Activated CD8-positive, alpha-beta T cell treated with anti-CD3 and anti-CD28 coated beads for 36 hours (primary cell): ENCODE results near the gene ASB16. TPM values are rescaled to one million over a fixed set of nuclear protein-coding genes. Genes with fewer than 3 reads are reported as not detected.

Source experiments
- ATAC-seq: fragments of 200-7000 bp; cut with Tn5 transposase; one replicate; pipeline ENCODE4 v1.10.0; 2021; ENCODE audit warnings: mild to moderate bottlenecking, moderate library complexity
- CTCF ChIA-PET: fragments of 350-600 bp; sonication (Branson Sonifier 250); formaldehyde crosslinking; loops from one replicate; lab custom pipeline; 2021; ENCODE audit warnings: antibody characterized with exemption; lab: Charles Lee
- POLR2A ChIA-PET: fragments of 350-600 bp; sonication (Branson Sonifier 250); formaldehyde crosslinking; loops from one replicate; lab custom pipeline; 2021; ENCODE audit warnings: antibody characterized with exemption; lab: Charles Lee
- DNase-seq: peaks from one replicate; pipeline ENCODE4 v3.0.0-alpha.2; 2020
- H3K27ac Mint-ChIP-seq: one replicate; pipeline ENCODE4 v1.8.0; 2021; ENCODE audit warnings: mild to moderate bottlenecking, mixed read lengths
- H3K27me3 Mint-ChIP-seq: one replicate; pipeline ENCODE4 v1.8.0; 2021; ENCODE audit warnings: mixed read lengths
- H3K36me3 Mint-ChIP-seq: one replicate; pipeline ENCODE4 v1.8.0; 2021; ENCODE audit warnings: low read depth, mixed read lengths
- H3K4me1 Mint-ChIP-seq: one replicate; pipeline ENCODE4 v1.8.0; 2021; ENCODE audit warnings: low read depth, mixed read lengths
- H3K4me3 Mint-ChIP-seq: one replicate; pipeline ENCODE4 v1.8.0; 2021; ENCODE audit warnings: mild to moderate bottlenecking, moderate library complexity, mixed read lengths
- H3K9me3 Mint-ChIP-seq: one replicate; pipeline ENCODE4 v1.8.0; 2021; ENCODE audit warnings: mixed read lengths
- CTCF ChIP-seq: fragments of 200-600 bp; IDR thresholded peaks from one replicate; pipeline ENCODE4 v1.8.0; 2022; ENCODE audit warnings: antibody characterized with exemption, mild to moderate bottlenecking
- intact Hi-C: fragments of 100-400 bp; cut with micrococcal nuclease; formaldehyde crosslinking; loops from one replicate; pipeline ENCODE4 v1.10.0; 2022
- total RNA-seq, 2 experiments: library from RNA; stranded (reverse); gene quantifications; one replicate each; pipeline ENCODE4 v1.2.3, GENCODE V29; 2021

ASB16 gene
- total RNA-seq, 2 experiments from 2014 or later = 0.18 to 0.27 TPM

DNA sequence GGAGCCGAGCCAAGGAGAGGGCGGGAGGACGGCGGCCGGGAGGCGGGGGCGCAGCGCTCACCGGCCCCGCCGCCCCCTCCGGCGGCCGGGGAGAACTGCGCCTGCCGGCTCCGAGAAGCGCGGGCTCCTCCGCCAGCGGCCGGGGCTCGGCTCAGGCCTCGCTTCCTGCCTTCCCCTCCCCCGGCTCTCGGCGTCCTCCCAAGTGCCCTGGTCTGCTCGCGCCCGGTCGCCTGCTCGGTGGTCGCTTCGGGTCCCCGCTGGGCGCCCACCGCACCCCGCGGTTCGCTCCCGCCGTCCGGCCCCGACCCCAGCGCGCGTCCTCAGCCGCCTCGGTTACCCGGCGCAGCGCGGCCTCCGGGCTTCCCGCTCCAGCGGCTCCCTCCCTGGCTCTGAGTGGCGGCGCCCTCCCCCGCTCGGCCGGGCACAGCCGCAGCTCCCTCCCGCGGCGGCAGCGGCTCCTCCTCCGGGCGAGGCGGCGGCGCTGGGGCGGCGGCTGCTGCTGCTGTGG, 48.7 kb downstream of the ASB16 start:
- ATAC-seq = peak; percentile 54
- no peak overlapping the region for H3K27ac Mint-ChIP-seq
- CTCF ChIA-PET = interaction anchor here (1.4 to 5.0 kb wide), 3 partner anchors 9 to 112 kb away, joined by 5 to 53 read pairs (median 8); no protein-coding TSS in a partner anchor

GRCh38 chr17:44219616-44220212, 49.2 kb downstream of the ASB16 start, which contains the start of gene UBTF:
Gene UBTF, minus strand, starts transcription at chr17:44219675. Its CDS starts 1,446 bp downstream, at chr17:44218229.
- H3K4me1 Mint-ChIP-seq = peaks cover 25% of the 10 kb centered on the region
- peaks cover 38% of the 10 kb centered on the region for H3K36me3 Mint-ChIP-seq
- peak within 1 kb of the TSS; percentile 96 for H3K4me3 Mint-ChIP-seq
- CTCF ChIA-PET = interaction anchor here (1.4 to 5.0 kb wide), 3 partner anchors 10 to 111 kb away, joined by 5 to 53 read pairs (median 8); no protein-coding TSS in a partner anchor
- intact Hi-C loops = loop anchor here (5.0 kb wide), 1 partner anchor 108 kb away; no protein-coding TSS in a partner anchor
- no peaks in the 10 kb centered on the region for H3K27me3 Mint-ChIP-seq
- peak within 1 kb of the TSS; percentile 98 for H3K27ac Mint-ChIP-seq
- POLR2A ChIA-PET = interaction anchor here (0.7 to 8.1 kb wide), 10 partner anchors 9 to 105 kb away, joined by 3 to 58 read pairs (median 14); partner anchors contain the start of genes ATXN7L3, SLC25A39 and TMUB2
- no peak for TF ChIP-seq CTCF
- no peaks in the 10 kb centered on the region for H3K9me3 Mint-ChIP-seq
- DNase-seq (peak; percentile 57), ATAC-seq (peak; percentile 6)

More for the DNA sequence above, 48.7 kb downstream of the ASB16 start:
- peak; percentile 77 for DNase-seq
- Mint-ChIP-seq H3K36me3 (peaks cover 44% of the 10 kb centered on the region), H3K9me3 (no peaks in the 10 kb centered on the region), H3K27me3 (no peaks in the 10 kb centered on the region), H3K4me1 (peaks cover 31% of the 10 kb centered on the region), H3K4me3 (peak overlapping the region; percentile 43)
- no peak for TF ChIP-seq CTCF
- intact Hi-C loops = loop anchor here (5.0 kb wide), 1 partner anchor 108 kb away; no protein-coding TSS in a partner anchor
- POLR2A ChIA-PET = interaction anchor here (0.7 to 8.1 kb wide), 9 partner anchors 8 to 106 kb away, joined by 3 to 58 read pairs (median 14); partner anchors contain the start of genes ATXN7L3, SLC25A39 and TMUB2

GRCh38 chr17:44220213-44221083, 49.9 kb downstream of the ASB16 start:
- H3K4me3 Mint-ChIP-seq = peak overlapping the region; percentile 86
- H3K36me3 Mint-ChIP-seq = peaks cover 31% of the 10 kb centered on the region
- ATAC-seq (peak; percentile 7), DNase-seq (peak; percentile 72)
- no peaks in the 10 kb centered on the region for H3K27me3 Mint-ChIP-seq
- POLR2A ChIA-PET = interaction anchor here (0.8 to 8.1 kb wide), 16 partner anchors 10 to 155 kb away, joined by 3 to 58 read pairs (median 9); partner anchors contain the start of genes ATXN7L3, SLC25A39 and TMUB2
- peaks cover 18% of the 10 kb centered on the region for H3K4me1 Mint-ChIP-seq
- CTCF ChIA-PET = interaction anchor here (1.2 to 5.0 kb wide), 8 partner anchors 11 to 134 kb away, joined by 3 to 53 read pairs (median 5); no protein-coding TSS in a partner anchor
- H3K9me3 Mint-ChIP-seq = no peaks in the 10 kb centered on the region
- intact Hi-C loops = no loop called here
- TF ChIP-seq CTCF = no peak
- peak overlapping the region; percentile 96 for H3K27ac Mint-ChIP-seq

DNA sequence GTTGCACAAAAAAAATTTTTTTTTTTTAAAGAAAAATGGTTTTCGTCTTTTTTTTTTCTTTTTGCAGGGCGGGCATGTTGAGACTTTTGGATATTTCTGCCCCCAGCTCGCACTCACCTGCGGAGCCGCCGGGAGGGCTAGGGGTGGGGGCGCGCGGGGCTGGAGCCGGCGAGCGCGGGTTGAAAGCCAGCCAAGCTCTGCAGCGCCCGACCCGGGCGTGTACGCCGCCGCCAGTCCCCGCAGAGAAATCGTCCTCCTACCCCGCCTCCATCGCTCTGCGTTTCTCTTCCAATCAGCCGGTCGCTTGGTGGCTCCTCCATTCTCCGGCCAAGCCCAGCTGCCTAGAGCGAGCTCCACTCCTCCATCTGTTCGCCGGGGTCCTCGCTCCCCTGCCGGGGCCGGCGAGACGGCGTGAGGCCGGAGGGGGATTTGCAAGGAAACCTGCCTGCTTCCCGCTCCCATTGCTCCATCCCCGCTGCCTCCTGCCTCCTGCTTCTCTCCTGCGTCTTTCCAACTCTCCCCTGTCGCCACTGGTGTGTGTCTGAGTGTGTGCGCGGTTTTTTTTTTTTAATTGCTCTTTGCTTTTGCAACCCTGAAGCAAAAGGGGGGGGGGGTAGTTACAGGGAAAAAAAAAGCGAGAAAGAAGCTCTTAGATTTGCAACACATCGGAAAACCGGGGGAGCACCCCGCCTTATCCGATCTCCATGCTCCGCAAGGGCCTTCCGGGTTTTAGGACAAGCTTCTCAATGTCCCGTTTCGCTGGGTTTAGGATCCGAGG, 50.8 kb downstream of the ASB16 start:
- peak overlapping the region; percentile 86 for H3K4me3 Mint-ChIP-seq
- peak overlapping the region; percentile 89 for H3K27ac Mint-ChIP-seq
- peaks cover 23% of the 10 kb centered on the region for H3K36me3 Mint-ChIP-seq
- no peaks in the 10 kb centered on the region for H3K27me3 Mint-ChIP-seq
- peak; percentile 11 for ATAC-seq
- no peak for TF ChIP-seq CTCF
- peaks cover 9% of the 10 kb centered on the region for H3K4me1 Mint-ChIP-seq
- CTCF ChIA-PET = interaction anchor here (0.7 to 5.0 kb wide), 13 partner anchors 12 to 133 kb away, joined by 3 to 53 read pairs (median 3); no protein-coding TSS in a partner anchor
- POLR2A ChIA-PET = interaction anchor here (0.6 to 8.1 kb wide), 20 partner anchors 10 to 1676 kb away, joined by 3 to 58 read pairs (median 4); partner anchors contain the start of genes ATXN7L3, SLC25A39 and TMUB2
- DNase-seq = peak; percentile 76
- intact Hi-C loops = no loop called here
- H3K9me3 Mint-ChIP-seq = no peaks in the 10 kb centered on the region
